ENCODE results near the gene TENT5C.
A peak's percentile ranks its signal among the peaks of the same experiment; 100 is the strongest.

The TENT5C gene

DNA sequence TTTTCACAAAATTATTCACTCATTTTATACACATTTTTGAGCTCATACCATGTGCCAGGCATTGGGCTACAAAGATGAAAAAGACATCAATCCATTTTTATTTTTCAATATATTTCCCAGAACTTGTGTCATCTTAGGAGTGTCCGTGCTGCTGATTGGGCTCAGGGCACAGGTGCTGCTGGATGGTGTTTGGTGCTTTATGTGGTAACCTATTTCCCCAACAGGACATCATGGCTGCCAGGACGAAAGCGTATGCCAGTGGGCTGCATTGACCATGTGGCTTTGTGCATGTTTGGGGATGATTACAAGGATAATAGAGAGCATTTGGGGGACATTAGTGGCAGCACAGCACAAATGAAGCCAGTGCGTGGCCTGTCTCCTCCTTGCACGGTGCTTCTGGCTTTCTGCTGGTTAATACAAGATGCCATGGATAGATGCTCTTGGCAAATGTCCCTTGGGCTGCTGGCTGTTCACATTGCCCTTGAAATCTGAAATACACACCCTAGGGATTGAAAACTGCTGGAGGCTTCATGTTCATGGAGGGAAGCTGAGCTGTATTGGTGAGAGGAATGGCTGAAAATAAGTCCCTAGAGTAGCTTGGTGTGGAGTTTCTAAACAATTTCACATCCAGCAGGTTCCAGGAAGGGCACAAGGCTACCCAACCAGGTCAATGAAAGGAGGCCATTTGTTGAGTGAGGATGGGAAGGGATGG is 52.3 kb downstream of the TENT5C start:
- DNase-seq (ENCODE audit: low spot score) = no peak

- DNase-seq (ENCODE audit: low spot score) = no peak
Measured at GRCh38 chr1:117658676-117659075, 52.8 kb downstream of the TENT5C start.

DNA sequence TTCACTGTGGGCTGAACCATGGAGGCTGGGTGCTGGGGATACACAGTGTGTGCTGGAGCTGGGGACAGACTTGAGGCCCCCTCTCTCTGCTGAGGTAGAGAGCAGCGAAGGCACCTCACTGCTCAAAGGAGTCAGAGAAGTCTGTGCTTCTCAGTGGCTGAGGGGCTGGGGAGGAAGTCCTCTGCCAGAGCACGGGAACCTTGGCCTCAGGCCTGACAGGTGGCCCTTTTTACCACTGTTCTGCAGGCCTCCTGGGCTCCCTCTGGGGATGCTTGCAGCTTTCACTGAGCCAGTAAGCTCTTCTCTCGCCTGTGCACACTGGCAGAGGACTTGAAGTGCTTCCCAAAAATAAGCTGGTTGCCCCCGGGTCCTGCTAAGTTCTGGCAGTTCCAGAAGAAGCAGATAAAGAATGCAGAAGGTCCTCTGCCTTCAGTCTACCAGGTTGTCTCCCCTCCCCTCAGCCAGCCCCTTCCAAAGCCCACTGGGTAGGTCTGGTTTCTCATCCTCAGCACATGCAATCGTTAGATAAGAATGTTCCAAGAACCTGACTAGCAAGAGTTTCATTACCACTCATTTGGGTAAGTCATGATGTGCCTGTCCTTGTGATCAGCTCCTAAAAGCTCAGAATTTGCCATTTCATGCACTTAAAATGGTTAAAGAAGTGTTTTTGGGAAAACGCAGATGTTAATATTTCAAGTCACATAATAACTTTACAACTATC is 53.9 kb downstream of the TENT5C start:
- no peak for DNase-seq (ENCODE audit: low spot score)

DNA sequence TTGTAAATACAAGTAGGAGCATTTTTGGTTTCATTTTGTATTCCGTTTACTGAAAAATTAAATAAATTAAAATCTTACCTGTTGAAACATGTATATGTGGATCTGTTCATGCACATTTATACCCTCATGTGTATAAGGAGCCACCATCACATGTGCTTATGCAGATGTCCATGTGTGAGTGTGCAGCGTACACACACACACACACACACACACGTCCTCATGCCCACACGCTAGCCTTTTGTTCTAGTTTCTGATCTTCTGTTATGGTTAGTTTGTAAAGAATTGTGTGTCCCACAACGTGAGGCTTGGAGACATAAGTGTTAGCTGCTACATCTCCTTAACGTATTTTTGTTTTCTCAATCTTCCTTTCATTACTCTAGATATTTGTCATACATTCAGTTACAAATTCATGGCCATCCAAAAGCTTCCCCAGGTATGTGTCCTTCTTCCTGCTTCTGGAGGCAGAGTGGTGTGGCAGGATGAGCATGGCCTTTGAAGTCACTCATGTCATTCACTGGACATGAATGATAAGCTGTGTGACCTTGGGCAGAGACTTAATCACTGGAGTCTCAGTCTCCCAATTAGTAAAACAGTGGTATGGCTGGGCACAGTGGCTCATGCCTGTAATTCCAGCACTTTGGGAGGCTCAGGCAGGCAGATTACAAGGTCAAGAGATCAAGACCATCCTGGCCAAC is 54.6 kb downstream of the TENT5C start:
- DNase-seq (ENCODE audit: low spot score) = no peak

DNA sequence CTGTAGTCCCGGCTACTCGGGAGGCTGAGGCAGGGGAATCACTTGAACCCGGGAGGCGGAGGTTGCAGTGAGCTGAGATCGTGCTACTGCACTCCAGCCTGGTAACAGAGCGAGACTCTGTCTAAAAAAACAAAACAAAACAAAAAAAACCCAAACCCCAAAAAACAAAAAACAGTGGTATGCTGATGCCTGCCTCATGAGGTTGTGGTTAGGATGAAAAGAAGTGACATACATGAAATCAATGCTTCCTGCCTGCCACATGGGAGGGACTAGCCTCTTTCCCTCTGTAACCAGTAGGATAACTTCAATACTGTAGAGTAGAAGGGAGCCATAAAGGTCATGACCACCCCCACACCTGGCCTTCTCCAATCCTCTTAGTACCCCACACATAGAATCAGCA is 55.2 kb downstream of the TENT5C start:
- no peak for DNase-seq (ENCODE audit: low spot score)

DNA sequence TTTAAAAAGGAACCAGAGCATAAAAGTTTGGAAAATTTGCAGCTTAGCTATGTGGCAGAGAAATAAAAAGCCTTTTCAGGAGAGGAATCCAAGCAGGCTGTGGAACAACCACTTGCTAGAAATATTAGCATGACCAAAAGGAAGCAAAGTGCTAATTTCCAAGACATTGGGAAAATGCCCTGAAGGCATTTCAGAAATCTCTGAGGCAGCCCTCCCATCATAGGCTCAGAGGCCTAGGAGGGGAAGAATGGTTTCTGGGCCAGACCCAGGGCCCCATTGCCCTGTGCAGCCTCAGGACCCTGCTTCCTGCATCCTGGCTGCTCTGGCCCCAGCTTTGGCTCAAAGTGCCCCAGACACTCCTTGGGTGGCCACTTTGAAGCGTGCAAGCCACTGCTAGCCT is 56.8 kb downstream of the TENT5C start:
- DNase-seq (ENCODE audit: low spot score) = peak; percentile 19

DNA sequence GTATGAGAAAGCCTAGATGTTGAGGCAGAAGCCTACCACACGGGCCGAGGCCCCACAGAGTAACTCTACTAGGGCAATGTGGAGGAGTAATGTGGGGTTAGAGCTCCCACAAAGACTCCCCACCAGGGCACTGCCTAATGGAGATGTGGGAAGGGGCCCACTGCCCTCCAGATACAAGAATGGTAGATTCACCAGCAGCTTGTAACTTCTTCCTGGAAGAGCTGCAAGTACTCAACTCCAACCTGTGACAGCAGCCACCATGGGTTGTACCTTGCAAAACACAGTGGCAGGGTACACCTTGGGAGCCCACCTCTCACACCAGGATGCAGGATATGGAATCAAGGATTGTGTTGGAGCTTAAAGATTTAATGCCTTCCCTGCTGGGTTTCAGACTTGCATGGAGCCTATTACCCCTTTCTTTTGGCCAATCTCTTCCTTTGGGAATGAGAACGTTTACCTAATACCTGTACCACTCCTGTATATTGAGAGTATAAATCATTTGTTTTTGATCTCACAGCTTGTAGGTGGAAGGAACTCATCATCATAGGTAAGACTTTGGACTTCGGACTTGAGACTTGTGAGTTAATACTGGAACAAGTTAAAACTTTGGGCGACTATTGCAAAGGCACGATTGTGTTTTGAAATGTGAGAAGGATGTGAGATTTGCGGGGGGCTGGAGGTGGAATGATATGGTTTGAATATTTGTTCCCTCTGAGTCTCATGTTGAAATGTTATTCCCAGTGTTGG is 57.5 kb downstream of the TENT5C start:
- no peak for DNase-seq (ENCODE audit: low spot score)

- no peak for DNase-seq (ENCODE audit: low spot score)
Measured at GRCh38 chr1:117664314-117664713, 58.5 kb downstream of the TENT5C start.

DNA sequence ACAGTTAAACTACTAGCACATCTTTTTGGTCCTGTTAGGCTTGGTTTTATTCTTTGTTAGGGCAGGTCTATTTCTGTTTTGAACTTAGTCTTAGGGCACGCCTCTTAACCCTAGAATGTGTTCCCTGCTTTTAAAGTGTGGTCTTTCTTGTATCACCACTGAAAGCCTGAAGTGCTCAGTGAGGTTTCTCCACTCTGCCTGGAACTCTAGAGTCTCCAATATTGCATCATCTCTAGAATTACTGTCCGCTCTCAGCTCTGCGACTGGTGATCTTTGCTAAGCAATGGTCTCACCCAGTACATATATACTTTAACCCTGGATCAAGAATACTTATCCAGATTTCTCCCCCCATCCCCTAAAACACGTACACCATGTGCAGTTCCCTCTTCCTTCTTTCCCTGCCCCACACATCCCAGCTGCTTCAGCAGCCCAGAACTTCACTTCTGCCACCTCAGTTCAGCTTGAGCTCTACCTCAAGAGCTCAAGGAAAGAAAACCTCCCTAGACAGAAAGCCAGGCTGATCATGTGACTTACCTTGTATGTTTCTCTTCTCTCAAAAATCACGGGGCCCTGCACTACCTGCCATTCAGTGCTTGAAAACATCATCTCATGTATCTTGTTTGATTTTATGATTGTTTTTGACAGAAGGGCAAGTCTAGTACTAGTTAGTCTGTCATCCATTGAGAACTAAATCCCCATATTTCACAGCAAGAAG is 59.9 kb downstream of the TENT5C start:
- no peak for DNase-seq (ENCODE audit: low spot score)

GRCh38 chr1:117669572-117669971 is 63.7 kb downstream of the TENT5C start:
- no peak for DNase-seq (ENCODE audit: low spot score)

DNA sequence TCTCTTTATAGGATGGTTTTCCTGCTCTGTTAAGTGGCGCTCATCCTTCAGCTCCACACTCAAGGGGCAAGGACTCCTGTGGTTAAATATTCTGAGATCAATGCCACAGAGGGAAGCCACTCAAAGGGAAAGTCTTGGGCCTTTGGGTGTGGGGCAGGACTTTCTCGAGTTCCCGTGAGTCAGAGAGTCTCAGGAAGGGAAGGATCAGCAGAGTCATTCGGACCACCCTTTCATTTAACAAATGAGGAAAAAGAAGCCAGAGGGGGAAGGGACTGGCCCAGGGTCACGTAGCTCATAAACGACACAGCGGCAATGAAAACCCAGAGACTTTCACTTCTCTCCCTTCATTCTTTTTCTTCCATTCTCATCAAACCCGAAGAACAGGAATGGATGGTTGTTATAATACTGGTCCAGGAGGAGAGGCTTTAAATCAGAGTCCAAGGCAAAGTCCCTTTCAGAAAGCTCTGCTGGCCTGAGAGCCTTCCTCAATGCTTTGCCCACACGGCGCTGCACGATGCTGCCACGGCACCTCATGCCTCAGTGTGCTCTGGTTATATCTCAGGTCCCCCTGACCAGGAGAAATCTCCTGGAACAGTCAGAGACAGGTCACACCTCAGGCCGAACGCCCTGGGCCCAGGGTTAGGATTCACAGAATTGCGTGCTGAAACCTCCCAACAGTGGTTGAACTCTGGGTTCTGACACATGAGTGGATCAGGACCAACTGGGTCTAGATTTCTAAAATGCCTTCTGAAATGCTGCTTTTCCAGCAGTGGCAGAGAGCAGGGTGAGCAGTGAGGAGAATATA is 65.3 kb downstream of the TENT5C start:
- DNase-seq (ENCODE audit: low spot score) = no peak

DNA sequence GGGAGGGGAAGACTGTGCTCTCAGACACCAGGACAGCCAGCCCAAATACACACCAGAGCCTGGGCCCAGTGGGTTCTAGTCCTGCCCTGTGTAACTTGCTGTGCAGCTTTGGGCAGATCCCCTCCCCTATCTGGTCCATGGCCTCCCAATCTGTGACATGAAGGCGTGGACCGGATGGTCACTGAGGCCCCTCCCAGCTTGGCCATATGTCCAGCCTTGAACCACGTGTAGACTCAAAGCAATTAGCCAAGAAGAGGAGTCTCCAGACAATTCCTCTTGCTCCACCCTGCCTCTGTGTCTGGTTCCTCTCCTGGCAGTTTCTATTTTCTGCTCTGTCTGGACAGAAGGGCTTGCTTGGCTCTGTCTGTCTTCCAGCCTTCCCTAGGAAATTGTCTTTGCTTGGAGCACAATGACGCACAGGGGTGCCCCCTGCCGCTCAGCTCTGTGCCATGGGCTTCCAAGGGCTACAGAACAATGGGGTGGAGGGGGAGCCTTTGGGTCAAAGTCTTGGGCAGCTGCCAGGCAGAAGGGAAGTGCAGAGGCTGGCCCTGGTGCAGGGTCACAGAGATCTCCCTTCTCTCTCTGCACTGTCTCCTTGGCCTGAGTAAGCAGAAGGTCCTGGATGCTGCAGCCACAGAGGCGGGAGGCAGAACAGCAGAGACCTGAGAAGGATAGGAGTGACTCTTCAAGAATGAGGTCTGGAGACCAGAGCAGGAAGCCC is 66.1 kb downstream of the TENT5C start:
- DNase-seq (ENCODE audit: low spot score) = peak; percentile 77

- no peak for DNase-seq (ENCODE audit: low spot score)
Measured at GRCh38 chr1:117672756-117673155, 66.9 kb downstream of the TENT5C start.

DNA sequence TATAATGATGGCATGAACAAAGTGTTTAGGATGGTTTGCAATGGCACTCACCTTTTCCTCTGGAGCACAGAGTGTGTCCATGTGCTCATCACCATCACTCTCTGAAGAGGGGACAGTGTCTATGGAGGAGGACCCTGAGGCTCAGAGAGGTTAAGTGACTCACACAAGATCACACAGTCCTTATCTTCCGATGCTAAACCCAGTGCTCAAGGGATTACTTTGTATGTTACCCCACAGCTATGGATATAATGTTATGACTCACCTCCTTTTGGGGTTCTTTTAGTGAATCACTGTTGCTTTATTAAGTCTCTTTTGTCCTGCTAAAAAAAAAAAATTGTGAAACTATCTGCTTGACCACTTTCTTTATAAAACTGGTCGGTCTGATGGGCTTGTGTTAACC is 67.6 kb downstream of the TENT5C start:
- no peak for DNase-seq (ENCODE audit: low spot score)

DNA sequence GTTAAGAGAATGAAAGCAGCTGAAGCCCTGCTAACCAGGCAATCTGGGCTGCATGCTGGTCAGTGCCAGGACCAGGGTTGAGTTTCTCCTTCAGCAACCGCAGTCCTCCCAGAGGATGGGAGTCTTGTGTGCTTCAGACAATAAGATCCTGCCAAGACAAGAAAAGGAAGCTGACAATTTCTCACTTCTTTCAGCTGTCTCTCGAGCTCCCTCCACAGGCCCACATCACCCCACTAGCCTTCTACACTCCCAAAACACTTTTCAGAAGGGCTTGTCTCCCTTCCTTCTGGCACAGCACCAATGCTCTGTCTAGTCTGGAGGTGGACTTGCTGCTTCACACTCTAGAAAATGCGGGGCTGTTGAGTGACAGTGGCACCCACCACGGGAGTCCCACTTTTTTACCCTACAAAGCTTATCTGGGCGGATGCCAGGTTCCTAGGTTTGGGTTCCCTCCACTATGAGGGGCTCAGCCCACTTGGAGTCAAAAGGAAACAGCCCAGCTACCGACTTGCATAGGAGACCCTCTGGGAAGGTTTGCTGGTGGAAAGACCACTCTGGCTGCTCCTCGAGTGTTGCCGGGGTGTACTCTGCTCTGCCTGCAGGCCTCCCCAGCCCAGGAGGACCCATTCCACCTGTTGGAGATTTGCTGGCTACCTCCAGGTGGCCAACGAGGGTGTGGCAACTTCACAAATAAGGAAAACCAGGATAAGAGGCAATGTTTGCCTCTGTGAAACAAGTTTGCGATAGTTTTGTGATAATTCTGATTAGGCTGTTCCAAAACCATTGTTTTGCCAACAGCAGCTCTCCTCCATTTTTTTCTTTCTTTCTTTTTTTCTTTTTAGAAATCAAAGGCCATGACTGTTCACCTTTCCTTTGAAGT is 68.9 kb downstream of the TENT5C start:
- no peak for DNase-seq (ENCODE audit: low spot score)

DNA sequence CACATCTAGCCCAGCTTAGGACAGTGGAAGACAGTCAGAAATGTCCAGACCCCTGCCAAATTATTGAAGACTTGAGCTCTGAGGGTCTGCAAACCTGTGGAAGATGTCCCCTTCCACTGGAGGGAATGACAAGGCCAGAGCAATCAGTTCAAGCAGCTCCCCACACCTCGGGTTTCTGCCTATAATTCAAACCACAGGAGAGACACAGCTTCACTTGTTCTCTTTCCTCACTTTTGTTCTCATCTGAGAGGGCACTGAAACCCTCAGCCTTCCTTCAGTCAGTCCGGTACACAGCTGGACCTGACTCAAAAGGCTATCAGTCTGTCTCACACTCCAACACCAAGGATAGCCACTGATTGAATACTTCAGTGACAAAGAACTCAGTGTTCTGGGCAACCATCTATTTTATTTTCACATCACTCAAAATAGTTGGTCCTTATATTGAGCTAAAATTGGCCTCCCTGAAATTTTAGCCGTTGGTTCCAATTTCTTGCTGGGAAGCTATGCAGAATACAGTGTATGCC is 70.1 kb downstream of the TENT5C start:
- no peak for DNase-seq (ENCODE audit: low spot score)

DNA sequence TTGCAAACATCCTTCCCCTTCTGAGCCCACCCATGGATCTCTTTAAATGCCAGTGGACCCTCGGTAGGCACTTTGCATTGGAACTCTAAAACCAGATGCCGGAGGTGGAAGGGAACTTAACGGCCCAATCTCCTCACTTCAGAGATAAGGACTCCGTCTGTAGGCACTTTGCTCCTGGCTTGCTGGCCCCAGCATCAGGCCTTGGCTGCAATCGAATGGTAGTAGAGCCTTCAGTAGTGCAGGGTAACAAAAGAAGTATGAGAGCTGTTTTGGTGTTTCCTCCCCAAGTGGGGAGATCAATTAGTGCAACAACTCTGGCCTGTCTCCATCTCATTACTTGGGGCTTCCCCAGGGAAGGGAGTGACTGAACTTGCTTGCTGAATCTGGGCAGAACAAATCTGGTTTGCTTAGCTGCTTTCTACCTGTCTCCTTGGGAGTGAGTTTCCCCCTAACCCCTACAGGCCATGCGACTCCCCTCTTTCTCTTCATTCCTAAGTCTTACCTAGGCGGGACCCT is 70.8 kb downstream of the TENT5C start:
- DNase-seq (ENCODE audit: low spot score) = no peak
